Heart right ventricle (tissue), 16 donors: ENCODE results near the gene ABHD1. TPM values are rescaled to one million over a fixed set of nuclear protein-coding genes. Genes with fewer than 3 reads are reported as not detected.
"Not testable (repeated sequence)": the region's sequence is repeated elsewhere in the genome, so short reads cannot be mapped to it uniquely, and the experiment has no call there.

Experiments used
- ATAC-seq, 8 donors: fragments of 200-7000 bp; cut with Tn5 transposase; one replicate each; pipeline ENCODE4 v1.9.1; 2020; ENCODE audit warnings: mild to moderate bottlenecking in 8 of 8, moderate library complexity in 8 of 8, moderate number of reproducible peaks in 1 of 8
- DNase-seq, 2 donors: peaks; one replicate each; pipeline ENCODE4 v3.0.0-alpha.2; 2020
- H3K27ac ChIP-seq, 10 donors: fragments of 200-600 bp; sonication (generic) in 2 of 10; one replicate each; pipeline versions ENCODE4 v1.5.0 to v1.8.0; 2020 to 2022; ENCODE audit warnings: mild to moderate bottlenecking in 3 of 10
- H3K27me3 ChIP-seq, 7 donors: fragments of 200-600 bp; one replicate each; pipeline ENCODE4 v1.8.0; 2021 to 2022; ENCODE audit warnings: mild to moderate bottlenecking in 2 of 7
- H3K36me3 ChIP-seq, 9 donors: fragments of 200-600 bp; sonication (generic) in 1 of 9; one replicate each; pipeline versions ENCODE4 v1.5.0 to v1.8.0; 2020 to 2022; ENCODE audit warnings: mild to moderate bottlenecking in 2 of 9
- H3K4me1 ChIP-seq, 9 donors: fragments of 200-600 bp; sonication (generic) in 1 of 9; one replicate each; pipeline versions ENCODE4 v1.5.0 to v1.8.0; 2020 to 2022; ENCODE audit warnings: mild to moderate bottlenecking in 4 of 9
- H3K4me3 ChIP-seq, 10 donors: fragments of 200-600 bp; sonication (generic) in 2 of 10; one replicate each; pipeline versions ENCODE4 v1.5.0 to v1.8.0; 2020 to 2022; ENCODE audit warnings: mild to moderate bottlenecking in 7 of 10, moderate library complexity in 2 of 10
- H3K9me3 ChIP-seq, 11 donors: fragments of 200-600 bp in 10 of 11; sonication (generic) in 2 of 11; one replicate each; pipeline versions ENCODE4 v1.5.0 to v1.8.0; 2013 to 2022; ENCODE audit warnings: mild to moderate bottlenecking in 2 of 11, control low read depth in 1 of 11, moderate library complexity in 1 of 11
- CTCF ChIP-seq, 9 donors: fragments of 200-600 bp; sonication (generic) in 2 of 9; IDR thresholded peaks; one replicate each; pipeline versions ENCODE4 v1.5.0 to v1.8.0; 2021 to 2022; ENCODE audit warnings: antibody characterized with exemption in 9 of 9, mild to moderate bottlenecking in 5 of 9, moderate library complexity in 1 of 9
- WGBS, 2 donors: extraction: QIAGEN DNeasy Blood & Tissue Kit; methylation state at CpG; one replicate each; pipeline ENCODE4 v1.1.7; 2013; ENCODE audit warnings: inconsistent platforms in 1 of 2; 5-methylcytosine and 5-hydroxymethylcytosine counted together
- intact Hi-C, 10 donors: fragments of 100-400 bp; cut with DNase I; formaldehyde crosslinking; loops; one replicate each; pipeline versions ENCODE4 v1.11.1 to v1.14.2; 2022
- polyA plus RNA-seq, 2 donors: library from polyadenylated mRNA; stranded (reverse); fragments of 200-250 nt; gene quantifications; one replicate each; pipeline ENCODE4 v1.2.3, GENCODE V29; 2013
- total RNA-seq, 10 donors: library from RNA; stranded (reverse); fragmentation: NEBNext Ultra II Directional in 3 of 10; extraction: Animal tissue kit (Norgen Biotek cat#: 25700) in 3 of 10; gene quantifications; one replicate each; pipeline versions ENCODE4 v1.2.1 to v1.2.4, GENCODE V29; 2021 to 2023
- donor health status: Arrhythmogenic right ventricular cardiomyopathy.
- donor health status: ischemic (EF 13 %, LVEDD 7.1; RV severe dilation, severe dysfunction).
- donor health status: healthy with polysubstance abuse.
- donor health status: DM: no; HTN: yes; CAD: no.
- donor health status: DM: no; HTN: no; CAD: no.
- donor health status: ischemic (EF 25% LVEDD 6.9; RV normal size, moderate dysfunction).
- donor health status: ischemic (EF 25% LVEDD 5.7; RV mildly dilated, moderate dysfunction).
- donor health status: healthy.
- donor health status: DM: yes; HTN: yes; CAD: no.
- donor health status: Ischemic cardiomyopathy.
- donor health status: ischemic (EF 35%, LVEDD 5.7; RV mildly dilated, moderate dysfunction).
- donor health status: nonischemic (EF 11% LVEDD 7.7; RV severe dilation, severe dysfunction).
- donor health status: DM: yes; HTN: yes; CAD: no.
- donor health status: PGD.
- donor health status: ischemic (EF 29% LVEDD 5.4; RV normal size, mild dysfunction).
- donor health status: nonischemic (EF 23%, LVEDD 6.1; RV moderate dilation, normal function).

ABHD1 gene
- total and polyA plus RNA-seq, 12 donors, result 0.29 to 12.1 (median 2.5) TPM

GRCh38 chr2:27175330-27175729 lies 51.7 kb downstream of the ABHD1 start:
- DNase-seq, result no peak
- intact Hi-C loops, result loop anchor here in 1 of 10 donors (10.0 kb wide), 1 partner anchor 109 kb away; the partner anchor contains the start of gene TRIM54
- H3K9me3 ChIP-seq, result no peaks in the 10 kb centered on the region
- peaks cover 0 to 37% (median 17%) of the 10 kb centered on the region in 7 donors for H3K27me3 ChIP-seq
- peaks cover 0 to 5% (median 0%) of the 10 kb centered on the region in 9 donors for H3K4me1 ChIP-seq
- WGBS, 2 donors, result 74 to 79% methylated on average over 8 of the region's 8 CpGs
- H3K4me3 ChIP-seq, result no peak overlapping the region
- H3K27ac ChIP-seq, result no peak overlapping the region
- ATAC-seq, result no peak
- no peak for TF ChIP-seq CTCF (IDR thresholded peaks at IDR 0.05)
- H3K36me3 ChIP-seq, result no peaks in the 10 kb centered on the region

GRCh38 chr2:27175781-27176180 lies 52.2 kb downstream of the ABHD1 start:
- H3K27ac ChIP-seq, ATAC-seq, H3K9me3 ChIP-seq, H3K36me3 ChIP-seq, H3K4me3 ChIP-seq, H3K4me1 ChIP-seq, DNase-seq: not testable (repeated sequence)
- WGBS, 2 donors, result 87 to 91% methylated on average over 4 of the region's 4 CpGs
- intact Hi-C loops, result loop anchor here in 1 of 10 donors (10.0 kb wide), 1 partner anchor 109 kb away; the partner anchor contains the start of gene TRIM54
- H3K27me3 ChIP-seq, result peaks cover 0 to 37% (median 17%) of the 10 kb centered on the region in 7 donors

GRCh38 chr2:27177441-27178351 lies 54.1 kb downstream of the ABHD1 start:
- DNase-seq (no peak), ATAC-seq (no peak)
- intact Hi-C loops, result loop anchor here in 1 of 10 donors (10.0 kb wide), 1 partner anchor 107 kb away; the partner anchor contains the start of gene TRIM54
- Histone ChIP-seq H3K9me3 (no peaks in the 10 kb centered on the region), H3K4me3 (no peak overlapping the region), H3K27ac (no peak overlapping the region), H3K27me3 (peaks cover 0 to 37% (median 22%) of the 10 kb centered on the region in 7 donors), H3K36me3 (no peaks in the 10 kb centered on the region), H3K4me1 (peaks cover 0 to 4% (median 0%) of the 10 kb centered on the region in 9 donors)
- TF ChIP-seq CTCF (IDR thresholded peaks at IDR 0.05), result no peak
- WGBS, 2 donors, result 76 to 80% methylated on average over 15 of the region's 15 CpGs

- no peak for ATAC-seq
- Histone ChIP-seq H3K4me3 (no peak overlapping the region), H3K27ac (no peak overlapping the region), H3K27me3 (peaks cover 0 to 37% (median 22%) of the 10 kb centered on the region in 7 donors), H3K9me3 (no peaks in the 10 kb centered on the region), H3K4me1 (peaks cover 0 to 4% (median 0%) of the 10 kb centered on the region in 9 donors), H3K36me3 (no peaks in the 10 kb centered on the region)
- WGBS, 2 donors, result 86% methylated on average over 3 of the region's 3 CpGs
- intact Hi-C loops, result loop anchor here in 1 of 10 donors (10.0 kb wide), 1 partner anchor 106 kb away; the partner anchor contains the start of gene TRIM54
- DNase-seq, result no peak
- TF ChIP-seq CTCF (IDR thresholded peaks at IDR 0.05), result no peak
Observed at GRCh38 chr2:27178469-27178868, 54.9 kb downstream of the ABHD1 start.
